Fibroblast of lung (primary cell): ENCODE results near the gene PSRC1. TPM values are rescaled to one million over a fixed set of nuclear protein-coding genes. Genes with fewer than 3 reads are reported as not detected.

Experiments used
- DNase-seq, 2 donors: peaks; one replicate each; pipeline versions ENCODE4 v3.0.0 to v3.0.0-alpha.2; 2010; ENCODE audit warnings: low read depth in 2 of 2
- H2AFZ ChIP-seq: 2 replicates; pipeline ENCODE4 v1.5.1; 2012; ENCODE audit warnings: low read length, control low read depth, inconsistent platforms
- H3K27ac ChIP-seq: 2 replicates; pipeline ENCODE4 v1.5.1; 2011; ENCODE audit warnings: low read length, control low read depth; ENCODE audit not compliant: insufficient read depth
- H3K27me3 ChIP-seq: 2 replicates; pipeline ENCODE4 v1.5.1; 2011; ENCODE audit warnings: mild to moderate bottlenecking, low read length; ENCODE audit not compliant: control insufficient read depth, insufficient read depth
- H3K36me3 ChIP-seq: 2 replicates; pipeline ENCODE4 v1.5.1; 2011; ENCODE audit warnings: low read length; ENCODE audit not compliant: control insufficient read depth, insufficient read depth
- H3K4me1 ChIP-seq: 2 replicates; pipeline ENCODE4 v1.5.1; 2011; ENCODE audit warnings: low read length; ENCODE audit not compliant: control insufficient read depth, insufficient read depth; ENCODE audit errors: extremely low read depth
- H3K4me2 ChIP-seq: 2 replicates; pipeline ENCODE4 v1.5.1; 2011; ENCODE audit warnings: low read length, control low read depth; ENCODE audit not compliant: insufficient read depth; ENCODE audit errors: extremely low read depth
- H3K4me3 ChIP-seq, 4 experiments: fragments of 200-600 bp in 1 of 4; sonication (generic) in 1 of 4; replicated peaks in 1 of 4; 2 replicates each; pipeline ENCODE4 v1.5.1; 2011 to 2016; ENCODE audit warnings: low read length in 4 of 4, low read depth in 3 of 4, mild to moderate bottlenecking in 3 of 4, control low read depth in 2 of 4, inconsistent platforms in 1 of 4, mixed read lengths in 1 of 4; ENCODE audit not compliant: insufficient read depth in 1 of 4; ENCODE audit errors: control extremely low read depth in 1 of 4
- H3K79me2 ChIP-seq: 2 replicates; pipeline ENCODE4 v1.5.1; 2012; ENCODE audit warnings: mild to moderate bottlenecking, low read length, inconsistent platforms; ENCODE audit not compliant: control insufficient read depth, insufficient read depth
- H3K9ac ChIP-seq: 2 replicates; pipeline ENCODE4 v1.5.1; 2011; ENCODE audit warnings: mild to moderate bottlenecking, low read length, control low read depth; ENCODE audit not compliant: insufficient read depth
- H3K9me3 ChIP-seq: 2 replicates; pipeline ENCODE4 v1.5.1; 2012; ENCODE audit warnings: low read depth, low read length; ENCODE audit not compliant: control insufficient read depth, insufficient read depth
- H4K20me1 ChIP-seq: 2 replicates; pipeline ENCODE4 v1.5.1; 2011; ENCODE audit warnings: low read length; ENCODE audit not compliant: control insufficient read depth, insufficient read depth; ENCODE audit errors: extremely low read depth
- EZH2 ChIP-seq: IDR thresholded peaks from 2 replicates; pipeline ENCODE4 v1.5.1; 2012; ENCODE audit warnings: low read length, control low read depth, mild to moderate bottlenecking; ENCODE audit errors: missing control alignments
- polyA plus RNA-seq, 2 donors: library from polyadenylated mRNA; depleted of rRNA in 1 of 2; stranded (reverse) in 1 of 2; unstranded in 1 of 2; fragments of >200 nt; gene quantifications; 2 replicates each; pipeline ENCODE4 v1.2.1, GENCODE V29; 2011 to 2012; ENCODE audit warnings: missing spikeins in 1 of 2
- total RNA-seq: library from RNA; depleted of rRNA; stranded (reverse); fragments of >200 nt; gene quantifications from 2 replicates; pipeline ENCODE4 v1.2.1, GENCODE V29; 2014
- TF ChIP-seq, protein P1 (sequence below), 2 donors: IDR thresholded peaks in 1 of 2; conservative IDR thresholded peaks in 1 of 2; 1 replicate in 1 of 2; 2 replicates in 1 of 2; pipeline ENCODE4 v1.5.1; 2011 to 2012; ENCODE audit warnings: low read length in 2 of 2, control low read depth in 1 of 2, inconsistent platforms in 1 of 2, low read depth in 1 of 2, mild to moderate bottlenecking in 1 of 2

PSRC1 gene
- total and polyA plus RNA-seq, 2 donors (not counting 1 experiment from before 2014, with no cell fraction given) = 8.3 to 9.9 TPM

DNA sequence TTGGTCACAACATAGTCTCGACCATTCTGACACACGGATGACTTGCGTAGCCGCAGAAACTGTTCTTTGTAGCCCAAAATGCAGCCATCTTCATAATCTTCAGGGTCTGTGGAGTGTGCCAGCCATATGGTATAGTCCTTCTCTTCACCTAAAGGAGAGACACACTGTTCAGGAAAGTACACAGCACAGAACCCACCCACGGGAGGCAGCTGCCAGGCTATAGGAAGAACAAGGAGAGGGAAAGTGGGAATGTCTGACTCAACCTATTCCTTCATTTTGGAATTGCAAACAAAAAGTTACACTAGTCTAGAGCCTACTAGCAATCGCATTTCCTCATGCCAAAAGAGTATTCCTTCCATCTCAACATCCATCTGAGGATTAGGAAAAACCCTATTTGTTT lies 40.0 kb upstream of the PSRC1 start:
- no peak for DNase-seq
- TF ChIP-seq, protein P1, sequence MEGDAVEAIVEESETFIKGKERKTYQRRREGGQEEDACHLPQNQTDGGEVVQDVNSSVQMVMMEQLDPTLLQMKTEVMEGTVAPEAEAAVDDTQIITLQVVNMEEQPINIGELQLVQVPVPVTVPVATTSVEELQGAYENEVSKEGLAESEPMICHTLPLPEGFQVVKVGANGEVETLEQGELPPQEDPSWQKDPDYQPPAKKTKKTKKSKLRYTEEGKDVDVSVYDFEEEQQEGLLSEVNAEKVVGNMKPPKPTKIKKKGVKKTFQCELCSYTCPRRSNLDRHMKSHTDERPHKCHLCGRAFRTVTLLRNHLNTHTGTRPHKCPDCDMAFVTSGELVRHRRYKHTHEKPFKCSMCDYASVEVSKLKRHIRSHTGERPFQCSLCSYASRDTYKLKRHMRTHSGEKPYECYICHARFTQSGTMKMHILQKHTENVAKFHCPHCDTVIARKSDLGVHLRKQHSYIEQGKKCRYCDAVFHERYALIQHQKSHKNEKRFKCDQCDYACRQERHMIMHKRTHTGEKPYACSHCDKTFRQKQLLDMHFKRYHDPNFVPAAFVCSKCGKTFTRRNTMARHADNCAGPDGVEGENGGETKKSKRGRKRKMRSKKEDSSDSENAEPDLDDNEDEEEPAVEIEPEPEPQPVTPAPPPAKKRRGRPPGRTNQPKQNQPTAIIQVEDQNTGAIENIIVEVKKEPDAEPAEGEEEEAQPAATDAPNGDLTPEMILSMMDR (conservative IDR thresholded peaks at IDR 0.05 in 1 of 2, IDR thresholded peaks at IDR 0.05 in 1 of 2; ENCODE audit: low read depth in 1 of 2, low read length in 2 of 2) = no peak
- no peak for TF ChIP-seq EZH2
- Histone ChIP-seq H3K9ac (no peak overlapping the region), H3K4me3 (no peak overlapping the region), H4K20me1 (no peaks in the 10 kb centered on the region), H3K4me1 (no peaks in the 10 kb centered on the region), H3K36me3 (peaks cover 1% of the 10 kb centered on the region), H3K27me3 (no peaks in the 10 kb centered on the region), H3K4me2 (no peak overlapping the region), H3K79me2 (no peaks in the 10 kb centered on the region), H3K27ac (no peak overlapping the region), H3K9me3 (no peaks in the 10 kb centered on the region), H2AFZ (no peak overlapping the region)

DNA sequence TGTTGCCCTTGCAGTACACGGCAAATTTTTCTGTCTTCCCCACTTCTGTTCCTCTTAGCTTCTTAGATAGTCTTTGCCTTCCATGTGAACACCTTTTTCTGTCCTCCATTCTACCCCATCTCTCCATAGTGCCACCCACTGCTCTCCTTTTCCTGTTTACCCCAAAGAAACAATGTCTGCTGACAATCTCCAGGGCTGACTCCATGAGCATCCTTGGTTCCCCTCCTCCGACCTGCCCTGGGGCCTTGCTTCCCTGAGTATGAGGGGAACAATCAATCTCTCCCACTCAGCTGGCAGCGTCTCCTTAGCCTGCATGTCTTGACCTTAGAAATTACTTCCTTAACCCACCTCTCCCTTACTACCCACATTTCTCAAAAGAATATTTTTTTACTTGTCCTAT lies 36.2 kb upstream of the PSRC1 start:
- Histone ChIP-seq H3K9me3 (no peaks in the 10 kb centered on the region), H4K20me1 (no peaks in the 10 kb centered on the region), H3K79me2 (no peaks in the 10 kb centered on the region), H2AFZ (no peak overlapping the region), H3K27me3 (no peaks in the 10 kb centered on the region), H3K4me3 (no peak overlapping the region), H3K9ac (no peak overlapping the region), H3K36me3 (peaks cover 1% of the 10 kb centered on the region), H3K4me2 (no peak overlapping the region), H3K4me1 (no peaks in the 10 kb centered on the region), H3K27ac (no peak overlapping the region)
- DNase-seq = no peak
- TF ChIP-seq EZH2 = no peak
- TF ChIP-seq, protein P1 (conservative IDR thresholded peaks at IDR 0.05 in 1 of 2, IDR thresholded peaks at IDR 0.05 in 1 of 2; ENCODE audit: low read depth in 1 of 2, low read length in 2 of 2) = no peak

DNA sequence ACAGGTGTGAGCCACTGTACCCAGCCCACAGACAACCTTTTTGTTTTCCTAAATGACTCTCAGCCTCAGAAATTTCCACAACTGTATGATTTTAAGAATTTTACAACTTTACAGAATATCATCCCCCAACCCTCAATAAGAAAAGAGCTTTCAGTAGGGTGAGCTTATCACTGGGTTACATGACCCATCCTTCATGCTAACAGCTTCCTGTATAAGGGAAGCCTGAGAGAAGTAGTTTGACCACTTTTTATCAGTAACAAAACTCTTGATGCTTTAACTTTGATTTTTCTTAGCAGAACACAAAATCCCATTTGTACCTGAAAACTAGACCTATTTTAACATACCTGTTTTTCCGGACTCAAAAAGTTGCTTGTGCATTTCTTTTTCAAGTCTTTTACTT lies 33.6 kb upstream of the PSRC1 start:
- Histone ChIP-seq H3K79me2 (no peaks in the 10 kb centered on the region), H3K27ac (no peak overlapping the region), H4K20me1 (no peaks in the 10 kb centered on the region), H3K9me3 (no peaks in the 10 kb centered on the region), H3K4me3 (no peak overlapping the region), H3K9ac (no peak overlapping the region), H3K27me3 (no peaks in the 10 kb centered on the region), H3K4me2 (no peak overlapping the region), H2AFZ (no peak overlapping the region), H3K4me1 (no peaks in the 10 kb centered on the region), H3K36me3 (no peaks in the 10 kb centered on the region)
- TF ChIP-seq, protein P1 (conservative IDR thresholded peaks at IDR 0.05 in 1 of 2, IDR thresholded peaks at IDR 0.05 in 1 of 2; ENCODE audit: low read depth in 1 of 2, low read length in 2 of 2) = no peak
- TF ChIP-seq EZH2 = no peak
- DNase-seq = no peak
